Fibroblast of upper back skin (primary cell): ENCODE results near the gene EPHA7.
A peak's percentile ranks its signal among the peaks of the same experiment; 100 is the strongest.

Experiments
- DNase-seq: peaks from one replicate; pipeline ENCODE4 v3.0.0-alpha.2; 2013

EPHA7 gene

DNA sequence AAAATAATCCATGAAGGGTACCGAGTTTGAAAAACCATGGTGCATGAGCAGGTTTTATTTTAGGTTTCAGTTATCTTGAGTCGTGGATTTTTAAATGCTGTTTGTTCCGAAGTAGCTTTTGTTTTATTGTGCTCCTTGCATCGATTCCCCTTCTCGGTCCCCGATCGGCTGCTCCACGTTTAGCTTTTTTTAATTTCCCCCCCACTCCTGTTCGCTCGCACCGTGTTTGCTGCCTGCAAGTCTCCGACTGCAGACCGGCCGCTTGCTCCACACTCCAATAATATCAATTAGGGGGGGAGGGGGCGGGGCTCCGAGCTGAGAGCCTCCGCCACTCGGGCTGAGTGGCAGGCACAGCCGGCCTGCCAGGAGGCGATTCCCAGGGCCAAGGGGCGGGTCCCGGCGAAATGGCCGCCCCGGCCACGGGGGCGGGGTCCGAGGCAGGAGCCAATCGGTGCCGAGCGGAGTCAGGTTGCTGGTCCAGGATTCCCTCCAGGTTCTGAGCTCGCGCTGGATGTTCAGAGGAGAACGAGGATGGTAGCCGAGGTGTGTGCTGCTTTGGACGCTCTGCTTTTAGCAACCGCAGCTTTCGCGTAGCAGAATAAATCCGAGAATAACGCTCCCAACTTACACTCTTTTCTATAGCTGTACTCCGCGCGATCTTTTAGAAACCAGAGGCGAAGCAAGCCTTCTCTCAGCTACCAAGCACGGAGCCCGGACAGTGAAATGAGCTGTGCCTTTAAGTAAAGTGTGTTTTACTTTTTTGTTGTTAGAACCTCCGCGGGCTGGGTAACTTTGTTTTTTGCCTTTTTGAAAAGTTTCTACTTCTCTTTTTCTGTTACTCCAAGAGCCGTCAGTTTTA lies at the start of gene EPHA7:
Gene EPHA7, minus strand, starts transcription at position 256 of the 859 bp plus-strand sequence. Its CDS starts 218 bp downstream, at position 38.
- DNase-seq: peak; percentile 90

- DNase-seq: peak; percentile 32
Observed at GRCh38 chr6:93468291-93468690, 48.9 kb upstream of the EPHA7 start.

DNA sequence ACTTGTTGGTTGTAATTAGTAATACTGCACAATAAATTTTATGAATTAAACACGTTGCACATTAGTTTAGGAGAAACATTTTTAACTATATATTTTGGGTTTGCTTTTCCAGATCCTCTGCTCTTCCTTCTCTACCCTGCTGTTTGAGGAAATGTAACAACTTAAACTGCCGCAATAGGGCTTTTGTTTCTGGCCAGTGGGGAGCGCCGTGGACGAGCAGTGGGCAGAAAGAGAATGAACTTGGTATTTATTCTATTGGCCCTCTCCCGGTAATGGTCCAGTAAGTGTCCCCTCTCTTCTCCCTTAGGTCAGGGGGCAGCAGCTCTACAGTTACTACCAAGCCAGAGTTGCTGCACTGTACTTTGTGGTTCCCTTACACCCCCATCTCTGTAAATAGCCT lies 35.2 kb upstream of the EPHA7 start:
- no peak for DNase-seq

GRCh38 chr6:93453956-93454355 lies 34.6 kb upstream of the EPHA7 start:
- DNase-seq: no peak

- DNase-seq: no peak
Observed at GRCh38 chr6:93447874-93448273, 28.5 kb upstream of the EPHA7 start.

DNA sequence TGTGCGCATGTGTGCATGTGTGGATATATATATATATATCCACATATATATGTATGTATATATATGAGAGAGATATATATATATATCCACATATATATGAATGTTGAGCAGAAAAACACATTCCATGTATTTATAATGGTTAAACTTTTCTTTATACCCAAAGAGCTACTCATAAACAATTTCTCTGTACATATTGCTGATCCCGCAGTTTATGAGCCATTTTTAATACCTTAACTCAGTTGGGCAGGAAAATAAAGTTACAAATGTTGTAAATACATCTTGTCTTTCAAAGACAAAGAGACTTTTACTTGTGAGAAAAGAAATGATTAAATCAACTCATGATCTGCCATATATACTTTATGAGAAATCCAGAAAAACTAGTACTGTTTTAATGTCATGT lies 18.1 kb upstream of the EPHA7 start:
- no peak for DNase-seq

DNA sequence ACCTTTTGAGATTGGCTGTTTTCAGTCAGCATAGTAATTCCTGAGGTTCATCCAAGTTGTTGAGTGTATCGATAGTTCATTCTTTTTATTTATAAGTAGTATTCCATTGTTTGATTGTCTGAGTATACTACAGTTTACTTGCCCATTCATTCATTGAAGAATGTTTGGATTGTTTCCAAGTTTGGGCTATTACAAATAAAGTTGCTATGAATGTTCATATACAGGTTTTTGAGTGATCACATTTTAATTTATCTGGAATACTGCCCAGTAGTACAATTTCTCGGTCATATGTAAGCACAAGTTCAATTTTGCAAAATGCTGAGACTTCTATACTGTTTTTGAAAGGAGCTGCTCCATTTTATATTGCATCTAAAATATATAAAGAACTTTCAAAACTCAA lies 14.2 kb upstream of the EPHA7 start:
- no peak for DNase-seq

GRCh38 chr6:93424303-93425064 lies 5.1 kb upstream of the EPHA7 start:
- no peak for DNase-seq

- DNase-seq: peak; percentile 43
Observed at GRCh38 chr6:93423542-93423941, 4.2 kb upstream of the EPHA7 start.

DNA sequence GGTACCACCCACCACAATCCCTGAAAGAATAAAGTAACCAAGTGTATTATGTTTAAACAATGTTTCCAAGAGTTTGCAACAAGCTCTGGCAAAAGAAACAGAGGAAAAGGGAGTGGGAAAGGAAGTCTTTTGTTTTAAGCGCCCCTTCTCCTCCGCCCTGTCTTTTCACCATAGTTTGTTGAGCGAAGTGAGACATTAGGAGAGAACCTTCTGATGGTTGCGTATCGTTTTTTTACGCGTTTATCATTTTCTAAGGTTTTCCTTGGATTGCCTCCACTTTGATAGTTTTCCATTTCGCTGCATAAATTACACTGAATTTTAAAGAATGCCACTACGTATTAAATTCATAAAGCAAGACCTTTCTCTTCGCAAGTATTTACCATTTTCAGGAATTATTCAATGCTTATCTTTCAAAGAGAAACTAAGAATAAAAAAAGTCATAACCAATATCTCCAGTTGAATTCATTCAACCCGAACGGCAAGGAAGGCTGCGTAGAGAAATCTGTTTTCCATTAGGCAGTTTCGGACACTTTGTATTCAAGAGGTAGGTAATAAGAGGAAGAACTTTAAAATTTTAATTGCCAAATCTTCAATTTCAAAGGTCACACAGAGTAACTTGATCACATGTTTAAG lies 920 bp upstream of the EPHA7 start:
- DNase-seq: no peak

- no peak for DNase-seq
Observed at GRCh38 chr6:93418408-93419303, 703 bp downstream of the EPHA7 start.

- no peak for DNase-seq
Observed at GRCh38 chr6:93418033-93418407, 1.3 kb downstream of the EPHA7 start.

GRCh38 chr6:93417421-93418013 lies 1.8 kb downstream of the EPHA7 start:
- no peak for DNase-seq

GRCh38 chr6:93416571-93417420 lies 2.6 kb downstream of the EPHA7 start:
- DNase-seq: no peak

GRCh38 chr6:93413190-93413589 lies 6.2 kb downstream of the EPHA7 start:
- DNase-seq: no peak

DNA sequence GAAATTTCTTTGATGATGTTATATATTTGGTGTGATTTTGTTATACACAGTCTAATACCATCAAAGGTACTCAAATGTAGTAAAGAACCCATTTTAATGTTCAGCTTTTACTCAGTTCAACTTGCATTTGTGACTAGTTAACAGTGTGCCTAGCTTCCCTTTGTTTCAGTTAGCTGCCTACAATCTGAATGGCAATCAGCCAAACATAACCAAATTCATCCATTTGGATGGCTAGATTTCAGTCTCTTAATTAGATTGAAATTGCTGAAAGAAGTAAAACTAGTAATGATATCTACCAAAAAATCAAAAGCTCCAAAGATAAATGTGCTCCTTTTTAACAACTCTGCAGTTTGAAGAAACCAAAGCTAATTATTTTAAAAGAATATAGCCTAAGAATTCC lies 6.9 kb downstream of the EPHA7 start:
- DNase-seq: no peak

DNA sequence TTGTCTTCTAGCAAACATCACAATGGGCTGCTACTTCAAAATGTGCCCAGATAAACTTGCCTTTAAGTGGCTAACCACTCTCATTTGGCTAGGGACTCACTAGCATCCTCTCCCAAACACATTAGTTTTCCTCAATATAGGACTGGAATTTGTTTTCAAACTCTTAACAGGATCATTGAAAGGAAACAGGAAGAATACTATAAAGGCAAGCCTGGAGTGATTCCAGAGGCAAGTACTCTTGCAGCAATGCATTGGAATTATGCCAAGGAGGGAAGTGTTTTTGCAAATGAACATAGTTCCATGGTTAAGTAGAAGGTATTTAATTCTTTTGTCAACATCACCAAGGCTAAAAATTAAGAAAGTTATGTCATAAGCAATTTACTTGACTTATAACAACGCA lies 12.2 kb downstream of the EPHA7 start:
- peak; percentile 32 for DNase-seq

- DNase-seq: no peak
Observed at GRCh38 chr6:93403390-93403789, 16.0 kb downstream of the EPHA7 start.

DNA sequence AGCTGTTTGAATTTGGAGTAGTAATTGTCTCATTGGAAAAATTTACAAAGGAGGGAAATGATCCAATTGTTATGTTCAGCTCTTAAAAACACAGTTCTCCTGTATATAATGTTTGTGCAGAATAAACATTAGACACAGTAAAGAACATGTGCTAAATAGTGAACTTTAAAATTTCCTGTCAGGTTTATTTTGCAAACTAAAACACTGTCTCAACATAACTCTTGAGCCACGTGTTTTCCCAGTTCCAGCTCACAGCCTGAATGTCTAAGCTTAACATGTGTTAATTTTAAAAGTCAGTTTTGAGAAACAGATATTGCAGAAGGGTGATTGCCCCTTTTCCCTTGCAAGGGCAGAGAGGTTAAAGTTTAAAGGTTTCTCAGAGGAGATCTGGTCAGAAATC lies 20.6 kb downstream of the EPHA7 start:
- no peak for DNase-seq

DNA sequence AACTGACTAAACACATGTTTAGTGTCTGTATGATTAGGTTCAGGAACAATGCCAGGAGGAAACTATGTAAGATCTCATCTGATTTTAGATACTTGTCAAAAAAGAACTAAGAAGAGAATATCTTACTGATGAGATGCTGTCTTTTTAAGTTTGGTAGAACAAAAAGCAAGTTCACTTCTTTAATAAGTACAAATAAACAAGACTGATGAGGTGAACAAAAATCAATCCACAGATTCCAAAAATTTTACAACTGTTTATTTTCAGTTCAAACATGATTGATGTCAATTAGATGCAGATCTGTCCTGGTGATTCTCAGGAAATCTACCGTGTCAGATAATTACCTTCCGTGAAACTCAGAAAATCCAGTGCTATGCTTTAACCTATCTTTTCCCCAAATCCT lies 24.9 kb downstream of the EPHA7 start:
- no peak for DNase-seq

DNA sequence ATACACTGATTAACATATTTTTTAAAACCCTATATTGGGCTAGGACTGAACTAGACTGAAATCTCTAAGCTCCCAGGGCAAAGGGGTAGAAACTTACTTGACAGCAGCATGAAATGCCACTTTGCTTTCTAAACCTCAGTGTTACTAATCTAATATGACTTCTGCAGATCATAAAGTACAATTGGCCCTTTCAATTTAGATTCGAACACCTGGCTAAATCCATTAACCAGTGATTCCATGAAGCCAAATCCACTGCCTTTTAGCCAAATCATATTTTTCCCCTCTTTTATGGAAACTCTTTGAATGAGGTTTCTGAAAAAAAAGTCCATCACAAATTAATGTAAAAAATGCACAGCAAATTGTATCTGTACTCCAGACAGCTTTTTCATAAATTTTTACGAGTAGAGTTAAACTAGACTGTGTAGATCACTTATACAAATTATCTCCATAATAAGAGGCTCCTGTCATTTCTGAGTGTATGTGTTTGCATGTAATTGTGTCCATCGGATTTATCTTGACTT lies 25.7 kb downstream of the EPHA7 start:
- DNase-seq: no peak
